BJ (cell line): ENCODE results near the gene PPM1M. TPM values are rescaled to one million over a fixed set of nuclear protein-coding genes. Genes with fewer than 3 reads are reported as not detected.
A peak's percentile ranks its signal among the peaks of the same experiment; 100 is the strongest.

Source experiments
- CTCF ChIA-PET: fragments of 350-600 bp; formaldehyde crosslinking; extraction: SDS; loops from one replicate; lab custom pipeline; 2021; ENCODE audit warnings: antibody characterized with exemption, inconsistent platforms; lab: Yijun Ruan, JAX
- POLR2A ChIA-PET: fragments of 300-600 bp; sonication (Branson Sonifier 250); formaldehyde crosslinking; extraction: SDS; loops from one replicate; lab custom pipeline; 2021; ENCODE audit warnings: antibody characterized with exemption; lab: Charles Lee
- DNase-seq: peaks from one replicate; pipeline ENCODE4 v3.0.0-alpha.2; 2011; ENCODE audit warnings: low read depth
- H3K27me3 ChIP-seq: 2 replicates; pipeline ENCODE4 v1.6.0; 2011; ENCODE audit warnings: low read length; ENCODE audit not compliant: control insufficient read depth, insufficient read depth
- H3K36me3 ChIP-seq: 2 replicates; pipeline ENCODE4 v1.5.1; 2011; ENCODE audit warnings: low read length; ENCODE audit not compliant: control insufficient read depth, insufficient read depth
- H3K4me3 ChIP-seq: 2 replicates; pipeline ENCODE4 v1.5.1; 2011; ENCODE audit warnings: low read depth, mild to moderate bottlenecking, control low read depth, low read length
- CTCF ChIP-seq: IDR thresholded peaks from 2 replicates; pipeline ENCODE4 v1.5.1; 2011; ENCODE audit warnings: low read depth, mild to moderate bottlenecking, control low read depth, inconsistent platforms, low read length, moderate library complexity; ENCODE audit not compliant: insufficient read depth
- polyA plus RNA-seq: library from polyadenylated mRNA; depleted of rRNA; stranded (reverse); fragments of >200 nt; gene quantifications from 2 replicates; pipeline ENCODE4 v1.2.3, GENCODE V29; 2011

PPM1M gene
- polyA plus RNA-seq, 1 experiment: 52.2 TPM

DNA sequence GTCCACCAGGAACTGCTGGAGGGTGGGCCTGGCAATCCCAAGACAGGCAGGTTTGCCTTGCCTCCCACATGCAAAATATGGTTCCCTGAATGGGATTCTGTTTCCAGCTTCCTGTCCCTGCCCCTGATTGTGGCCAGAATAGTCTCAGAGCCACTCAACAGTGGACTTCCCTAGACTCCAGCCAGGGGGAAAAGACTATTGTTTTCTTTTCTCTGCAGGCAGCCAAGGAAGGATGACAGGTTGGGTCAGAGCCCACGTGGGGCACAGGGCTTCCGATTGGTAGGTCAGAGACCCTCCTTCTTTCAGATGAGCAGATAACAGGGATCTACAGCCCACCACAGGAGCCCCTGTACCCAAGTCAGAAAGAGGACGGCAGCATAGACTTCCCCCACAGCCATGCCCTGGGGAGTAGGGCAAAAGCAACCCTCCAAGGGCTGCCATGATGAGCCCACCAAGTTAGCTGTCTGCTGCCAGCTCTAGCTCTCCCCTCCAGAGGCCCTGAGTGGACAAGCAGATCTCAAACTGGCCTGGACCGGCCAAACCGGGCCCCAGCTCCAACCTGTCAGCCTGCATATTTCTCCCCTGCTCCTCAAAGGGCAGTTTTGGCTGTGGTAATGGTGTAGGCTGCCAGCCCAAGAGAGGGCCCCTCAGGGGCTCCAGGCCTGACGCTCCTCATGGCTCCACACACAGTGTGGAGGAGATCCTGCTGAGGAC, 26.5 kb upstream of the PPM1M start:
- Histone ChIP-seq H3K4me3 (no peak overlapping the region), H3K36me3 (peaks cover 14% of the 10 kb centered on the region), H3K27me3 (no peaks in the 10 kb centered on the region)
- TF ChIP-seq CTCF: no peak
- CTCF ChIA-PET: interaction anchor here (0.6 to 9.7 kb wide), 15 partner anchors 8 to 228 kb away, joined by 3 to 150 read pairs (median 7); partner anchors contain the start of gene TWF2
- POLR2A ChIA-PET: no interaction called here
- no peak for DNase-seq

GRCh38 chr3:52220380-52221026, 25.1 kb upstream of the PPM1M start:
- no peak overlapping the region for H3K4me3 ChIP-seq
- DNase-seq: no peak
- ChIA-PET CTCF (interaction anchor here (0.6 to 9.7 kb wide), 34 partner anchors 11 to 227 kb away, joined by 3 to 150 read pairs (median 4); partner anchors contain the start of genes TWF2 and WDR82), POLR2A (no interaction called here)
- H3K27me3 ChIP-seq: no peaks in the 10 kb centered on the region
- TF ChIP-seq CTCF: peak; percentile 97
- H3K36me3 ChIP-seq: peaks cover 4% of the 10 kb centered on the region

DNA sequence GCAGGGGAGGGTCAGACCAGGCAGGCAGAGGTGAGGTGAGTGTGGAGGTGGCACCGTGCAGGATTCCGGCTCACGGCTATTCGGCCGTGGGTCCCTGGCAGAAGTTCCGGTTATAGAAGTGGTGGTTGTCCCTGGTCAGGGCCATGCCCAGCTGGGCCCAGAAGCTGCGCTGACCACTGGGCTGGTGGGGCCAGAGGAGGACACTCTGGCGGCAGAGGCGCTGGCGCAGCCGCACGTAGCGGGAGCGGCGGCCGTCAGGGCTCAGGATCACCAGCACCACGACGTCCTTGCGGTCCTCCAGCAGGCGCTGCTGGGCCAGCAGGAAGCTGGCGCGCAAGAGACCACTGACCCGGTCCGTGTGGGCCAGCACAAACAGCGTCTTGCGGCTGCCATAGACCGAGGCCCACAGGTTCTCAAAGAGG, 24.4 kb upstream of the PPM1M start:
- H3K4me3 ChIP-seq: no peak overlapping the region
- H3K27me3 ChIP-seq: no peaks in the 10 kb centered on the region
- TF ChIP-seq CTCF: no peak
- ChIA-PET CTCF (interaction anchor here (0.6 to 9.7 kb wide), 32 partner anchors 11 to 226 kb away, joined by 3 to 150 read pairs (median 4); partner anchors contain the start of genes TWF2 and WDR82), POLR2A (no interaction called here)
- DNase-seq: no peak
- H3K36me3 ChIP-seq: no peaks in the 10 kb centered on the region

GRCh38 chr3:52221563-52222318, 23.8 kb upstream of the PPM1M start:
- CTCF ChIA-PET: interaction anchor here (0.7 to 9.7 kb wide), 14 partner anchors 12 to 225 kb away, joined by 3 to 150 read pairs (median 6); partner anchors contain the start of gene TWF2
- POLR2A ChIA-PET: no interaction called here
- no peak for DNase-seq
- H3K4me3 ChIP-seq: no peak overlapping the region
- TF ChIP-seq CTCF: no peak
- H3K36me3 ChIP-seq: no peaks in the 10 kb centered on the region
- H3K27me3 ChIP-seq: no peaks in the 10 kb centered on the region
